RWPE1 (cell line): ENCODE measurements around the gene RNU5B-1.
A peak's percentile ranks its signal among the peaks of the same experiment; 100 is the strongest.

Experiments
- CTCF ChIA-PET: fragments of 350-600 bp; sonication (Branson Sonifier 250); formaldehyde crosslinking; extraction: SDS; loops from one replicate; lab custom pipeline; 2021; lab: Yijun Ruan, JAX
- POLR2A ChIA-PET: fragments of 400-600 bp; formaldehyde crosslinking; extraction: SDS; loops from one replicate; lab custom pipeline; 2020; ENCODE audit warnings: antibody characterized with exemption; ENCODE audit not compliant: low non-redundant PET; lab: Yijun Ruan, JAX
- DNase-seq: peaks from one replicate; pipeline ENCODE4 v3.0.0; 2012; ENCODE audit warnings: low spot score
- H3K27ac ChIP-seq: fragments of 450-650 bp; 2 replicates; pipeline ENCODE4 v1.5.1; 2017
- TF ChIP-seq, protein P1 (sequence below): fragments of 450-650 bp; conservative IDR thresholded peaks from 2 replicates; pipeline ENCODE4 v1.5.1; 2017; ENCODE audit warnings: low read depth, mild to moderate bottlenecking

The RNU5B-1 gene

DNA sequence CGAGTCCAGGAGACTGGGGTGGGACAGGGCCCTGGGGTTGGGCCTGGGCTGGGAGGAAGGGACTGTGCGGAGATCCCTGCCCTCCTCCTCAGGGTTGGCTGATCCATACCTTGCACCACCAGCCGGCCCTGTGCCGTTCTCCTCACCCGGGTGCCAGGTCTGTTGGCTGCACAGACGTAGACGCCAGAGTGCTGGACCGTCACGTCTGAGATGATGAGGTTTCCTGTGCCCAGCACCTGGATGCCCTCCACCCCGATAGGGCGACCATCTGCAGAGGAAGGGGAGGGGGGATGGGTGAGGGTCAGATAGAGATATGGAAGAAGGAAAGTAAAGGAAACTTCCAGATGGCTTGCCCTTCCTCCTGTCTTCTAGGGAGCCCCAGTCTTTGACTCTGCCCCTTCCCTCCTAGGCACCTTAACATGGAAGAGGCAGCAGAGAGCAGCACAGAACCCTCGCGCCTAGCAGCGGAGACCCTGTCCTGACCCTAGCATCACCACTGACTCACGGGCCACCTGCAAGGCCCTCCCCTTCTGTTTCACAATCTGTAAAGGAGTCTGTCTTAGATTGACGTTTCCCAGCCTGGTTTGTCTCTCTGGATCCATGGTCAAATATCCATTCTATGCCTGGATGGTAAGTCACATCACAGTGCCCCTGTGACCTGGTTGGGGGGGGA, 28.8 kb downstream of the RNU5B-1 start:
- DNase-seq: peak; percentile 26
- TF ChIP-seq, protein P1, sequence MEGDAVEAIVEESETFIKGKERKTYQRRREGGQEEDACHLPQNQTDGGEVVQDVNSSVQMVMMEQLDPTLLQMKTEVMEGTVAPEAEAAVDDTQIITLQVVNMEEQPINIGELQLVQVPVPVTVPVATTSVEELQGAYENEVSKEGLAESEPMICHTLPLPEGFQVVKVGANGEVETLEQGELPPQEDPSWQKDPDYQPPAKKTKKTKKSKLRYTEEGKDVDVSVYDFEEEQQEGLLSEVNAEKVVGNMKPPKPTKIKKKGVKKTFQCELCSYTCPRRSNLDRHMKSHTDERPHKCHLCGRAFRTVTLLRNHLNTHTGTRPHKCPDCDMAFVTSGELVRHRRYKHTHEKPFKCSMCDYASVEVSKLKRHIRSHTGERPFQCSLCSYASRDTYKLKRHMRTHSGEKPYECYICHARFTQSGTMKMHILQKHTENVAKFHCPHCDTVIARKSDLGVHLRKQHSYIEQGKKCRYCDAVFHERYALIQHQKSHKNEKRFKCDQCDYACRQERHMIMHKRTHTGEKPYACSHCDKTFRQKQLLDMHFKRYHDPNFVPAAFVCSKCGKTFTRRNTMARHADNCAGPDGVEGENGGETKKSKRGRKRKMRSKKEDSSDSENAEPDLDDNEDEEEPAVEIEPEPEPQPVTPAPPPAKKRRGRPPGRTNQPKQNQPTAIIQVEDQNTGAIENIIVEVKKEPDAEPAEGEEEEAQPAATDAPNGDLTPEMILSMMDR: no peak
- H3K27ac ChIP-seq: no peak overlapping the region
- ChIA-PET POLR2A (no interaction called here), CTCF (interaction anchor here (0.8 to 1.5 kb wide), 2 partner anchors 12 to 14 kb away, joined by 3 to 4 read pairs; no protein-coding TSS in a partner anchor)

DNA sequence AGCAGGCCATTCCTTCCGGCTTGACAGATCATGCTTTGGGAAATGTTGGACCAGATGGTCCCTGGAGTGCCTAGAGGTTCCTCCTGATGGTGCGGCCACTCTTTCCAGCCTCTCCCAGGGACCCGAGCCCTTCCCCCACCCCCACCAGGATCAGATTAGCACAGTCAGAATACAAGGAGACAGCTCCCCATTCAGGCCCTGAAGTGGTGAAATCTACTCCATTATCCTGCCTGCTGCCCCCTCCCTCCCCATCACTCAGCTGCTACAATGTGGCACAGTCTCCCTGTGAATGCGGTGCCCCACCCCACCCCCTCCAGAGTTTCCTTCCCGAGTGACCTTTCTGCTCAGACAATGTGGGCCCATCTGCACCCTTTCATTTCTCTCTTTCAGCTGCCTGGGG, 29.4 kb downstream of the RNU5B-1 start:
- H3K27ac ChIP-seq: no peak overlapping the region
- CTCF ChIA-PET: interaction anchor here (0.8 kb wide), 1 partner anchor 15 kb away, joined by 4 read pairs; no protein-coding TSS in a partner anchor

DNA sequence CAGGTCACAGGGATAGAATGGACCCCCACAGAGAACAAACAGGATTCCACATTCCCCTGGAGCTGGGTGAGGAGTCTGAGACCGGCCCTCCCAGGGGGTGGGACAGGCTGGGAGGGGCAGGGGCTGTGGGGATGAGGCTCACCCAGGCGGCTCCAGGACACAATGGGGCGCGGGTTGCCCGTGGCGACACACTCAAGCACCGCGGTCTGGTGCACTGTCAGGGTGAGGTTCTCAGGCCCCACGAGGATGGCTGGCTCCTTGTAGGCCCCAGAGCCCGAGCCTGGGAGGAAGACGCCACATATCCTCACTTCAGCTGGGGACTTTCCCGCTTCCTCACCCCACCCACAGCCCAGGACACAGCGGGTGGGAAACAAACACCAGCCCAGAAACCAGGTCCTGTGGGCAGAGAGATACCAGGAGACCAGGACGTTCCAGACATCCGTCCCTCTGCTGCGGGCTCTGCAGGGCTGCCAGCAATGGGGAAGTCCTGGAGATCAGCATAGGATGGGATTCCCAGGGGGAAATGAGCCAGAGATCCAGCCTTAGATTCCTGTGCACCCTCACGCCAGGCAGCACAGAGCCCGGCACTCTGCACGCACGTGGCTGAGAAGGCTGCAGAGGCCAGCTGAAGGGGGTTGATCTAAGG, 30.2 kb downstream of the RNU5B-1 start:
- TF ChIP-seq, protein P1: no peak
- H3K27ac ChIP-seq: no peak overlapping the region
- no peak for DNase-seq
- POLR2A ChIA-PET: no interaction called here
- CTCF ChIA-PET: no interaction called here

More for the DNA sequence above, 29.4 kb downstream of the RNU5B-1 start:
- TF ChIP-seq, protein P1: no peak
- POLR2A ChIA-PET: no interaction called here
- no peak for DNase-seq

DNA sequence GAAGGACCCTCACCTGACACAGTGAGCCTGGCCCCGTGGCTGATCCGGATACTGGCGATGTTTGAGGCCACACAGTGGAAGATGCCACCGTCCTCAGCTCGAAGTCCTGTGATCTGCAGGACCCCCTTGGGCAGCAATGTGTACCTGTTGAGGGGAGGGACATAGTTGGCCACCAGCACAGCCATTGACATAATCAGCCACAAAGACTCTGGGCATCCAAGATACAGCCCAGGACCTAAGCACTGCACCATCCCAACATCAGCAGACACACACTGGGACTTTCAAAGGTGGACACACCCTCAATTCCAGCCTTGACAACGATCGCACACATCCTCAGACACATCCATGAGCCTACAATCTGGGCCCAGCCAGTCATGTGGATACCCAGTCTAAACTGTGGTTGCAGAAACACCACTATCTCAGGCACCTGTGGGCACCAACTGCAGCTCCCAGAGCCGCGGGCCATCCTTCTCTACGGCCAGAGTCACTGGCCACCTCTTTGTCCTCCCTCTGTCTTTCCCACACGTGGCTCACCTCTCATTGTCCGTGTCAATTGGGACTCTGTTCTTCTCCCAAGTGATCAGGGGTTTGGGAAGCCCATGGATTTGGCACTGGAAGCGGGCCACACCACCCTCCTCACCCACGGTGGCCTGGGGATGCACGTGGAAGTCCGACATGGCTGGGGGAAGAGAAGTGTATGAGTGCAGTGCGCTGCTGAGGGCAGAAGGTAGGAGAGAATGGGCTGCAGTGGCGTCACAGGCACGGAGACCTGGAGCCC, 31.0 kb downstream of the RNU5B-1 start:
- POLR2A ChIA-PET: no interaction called here
- TF ChIP-seq, protein P1: no peak
- DNase-seq: no peak
- no peak overlapping the region for H3K27ac ChIP-seq
- CTCF ChIA-PET: interaction anchor here (0.6 to 1.0 kb wide), 3 partner anchors 17 to 283 kb away, joined by 3 read pairs; no protein-coding TSS in a partner anchor

DNA sequence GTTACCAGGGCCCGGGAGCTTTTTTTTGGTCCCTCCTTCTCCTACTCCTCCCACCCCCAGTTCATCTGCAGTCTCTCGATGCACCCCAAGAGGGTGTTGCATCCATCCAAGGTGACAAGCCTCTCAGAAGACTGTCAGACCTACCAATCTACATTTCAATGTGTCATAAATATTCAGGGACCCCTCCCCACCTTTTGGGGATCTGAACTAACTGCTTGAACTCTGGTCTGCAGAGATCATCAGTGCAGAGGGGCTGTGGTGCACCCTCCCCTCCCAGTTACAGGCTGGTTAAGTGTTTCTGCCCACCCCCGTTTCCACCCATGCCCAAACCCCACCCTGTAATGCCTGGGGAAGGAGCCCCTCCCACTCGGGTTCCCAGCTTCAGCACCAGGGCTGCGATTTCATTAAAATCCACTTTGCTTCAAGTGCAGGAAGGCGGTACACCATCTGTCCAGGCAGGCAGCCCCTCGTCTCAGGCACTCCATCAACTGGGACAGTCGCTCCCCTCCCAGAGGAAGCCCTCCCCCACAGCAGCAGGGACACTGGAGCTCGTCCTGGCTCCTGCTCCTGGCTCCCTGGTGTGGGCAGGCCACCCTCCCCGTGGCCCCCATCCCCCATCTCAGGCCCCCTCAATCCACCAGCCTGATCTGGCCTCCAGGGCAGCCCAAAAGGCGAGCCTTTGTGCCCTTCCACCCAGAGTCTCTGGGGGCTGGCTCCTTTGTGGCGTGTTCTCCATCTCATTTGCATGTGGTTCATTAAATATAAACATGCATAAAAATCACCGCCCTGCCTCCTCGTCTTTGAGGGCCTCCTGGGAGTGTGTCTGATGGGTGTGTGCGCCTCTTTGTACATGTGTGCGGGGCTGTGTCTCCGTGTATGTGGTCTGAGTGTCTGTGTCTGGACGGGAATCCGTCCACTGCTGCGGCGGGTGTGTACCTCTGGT, 32.3 kb downstream of the RNU5B-1 start:
- POLR2A ChIA-PET: interaction anchor here (0.5 kb wide), 1 partner anchor 170 kb away, joined by 3 read pairs; no protein-coding TSS in a partner anchor
- no peak overlapping the region for H3K27ac ChIP-seq
- CTCF ChIA-PET: interaction anchor here (0.6 to 1.0 kb wide), 3 partner anchors 18 to 284 kb away, joined by 3 to 5 read pairs (median 3); no protein-coding TSS in a partner anchor
- TF ChIP-seq, protein P1: no peak
- no peak for DNase-seq
